Metanephros (tissue), 2 donors: ENCODE data around the gene TRIM38. TPM values are rescaled to one million over a fixed set of nuclear protein-coding genes. Genes with fewer than 3 reads are reported as not detected.

ENCODE experiments used
- small RNA-seq: library from RNA; depleted of rRNA; stranded (forward); fragments of <200 nt; gene quantifications from one replicate; pipeline ENCODE3, GENCODE V24; 2014; ENCODE audit warnings: low replicate concordance
- total RNA-seq: library from RNA; depleted of rRNA; stranded (reverse); fragments of >200 nt; gene quantifications from one replicate; pipeline ENCODE4 v1.2.3, GENCODE V29; 2014

Gene TRIM38
- 12.7 TPM for total RNA-seq

GRCh38 chr6:25962149-25963127 lies at the start of gene TRIM38:
Gene TRIM38, plus strand, starts transcription at chr6:25962802. Its CDS starts 3,721 bp downstream, at chr6:25966523.

GRCh38 chr6:25930532-25931410 lies 31.8 kb upstream of the TRIM38 start, which contains the start of gene SLC17A2:
Gene SLC17A2, minus strand, starts transcription at chr6:25930691. Its CDS starts 4,895 bp downstream, at chr6:25925796.

Small RNAs within 50 kb of the gene (small RNA-seq; reads per million reads assigned to genes)
- not detected for gene HIST1H1PS2

Other genes with a start within 250 kb of the TRIM38 start
- 0.23 TPM for gene SLC17A4, start 208.1 kb upstream of the TRIM38 start, total RNA-seq
- gene SLC17A1, start 130.8 kb upstream of the TRIM38 start, total RNA-seq: 14.0 TPM
- 0.12 TPM for gene SLC17A3, start 88.6 kb upstream of the TRIM38 start, total RNA-seq
- 0.58 TPM for gene SLC17A2, start 32.1 kb upstream of the TRIM38 start, total RNA-seq
- 9.3 TPM for gene HFE, start 124.6 kb downstream of the TRIM38 start, total RNA-seq